IMR-90 (cell line): Measurements from ENCODE around the gene SPAG8. TPM values are rescaled to one million over a fixed set of nuclear protein-coding genes. Genes with fewer than 3 reads are reported as not detected.

Source experiments
- ATAC-seq: fragments of 200-7000 bp; cut with Tn5 transposase; 2 replicates; pipeline ENCODE4 v1.9.1; 2020; ENCODE audit warnings: low read depth, mild to moderate bottlenecking, moderate library complexity
- BruUV-seq: library from RNA; stranded (reverse); fragments of 400-500 nt; replicated peaks from 2 replicates; lab custom pipeline; 2021; lab: Mats Ljungman, UMichigan
- CTCF ChIA-PET: fragments of 300-600 bp; formaldehyde crosslinking; extraction: SDS; loops from one replicate; lab custom pipeline; 2021; ENCODE audit warnings: antibody characterized with exemption; lab: Yijun Ruan, JAX
- POLR2A ChIA-PET: fragments of 300-600 bp; sonication (Branson Sonifier 250); formaldehyde crosslinking; loops from one replicate; lab custom pipeline; 2022; ENCODE audit warnings: antibody characterized with exemption; ENCODE audit not compliant: unreplicated experiment; lab: Charles Lee
- DNase-seq: peaks from one replicate; pipeline ENCODE4 v3.0.0; 2013
- H2AFZ ChIP-seq: replicated peaks from 2 replicates; pipeline ENCODE3; 2013; ENCODE audit warnings: low read length, mild to moderate bottlenecking; ENCODE audit not compliant: poor library complexity
- H2AK5ac ChIP-seq: 2 replicates; pipeline ENCODE4 v1.6.1; 2013; ENCODE audit warnings: low read depth, low read length, inconsistent platforms
- H2AK9ac ChIP-seq: replicated peaks from 2 replicates; pipeline ENCODE3; 2013; ENCODE audit warnings: mild to moderate bottlenecking, low read depth, low read length, moderate library complexity; ENCODE audit not compliant: poor library complexity
- H2BK120ac ChIP-seq: 2 replicates; pipeline ENCODE4 v1.6.1; 2013; ENCODE audit warnings: low read depth, low read length, inconsistent platforms
- H2BK15ac ChIP-seq: 3 replicates; pipeline ENCODE4 v1.6.1; 2013; ENCODE audit warnings: low read depth, low read length, inconsistent platforms
- H2BK20ac ChIP-seq: 2 replicates; pipeline ENCODE4 v1.6.1; 2013; ENCODE audit warnings: low read depth, mild to moderate bottlenecking, inconsistent platforms, low read length, moderate library complexity
- H2BK5ac ChIP-seq: 2 replicates; pipeline ENCODE4 v1.6.1; 2013; ENCODE audit warnings: mild to moderate bottlenecking, low read depth, low read length, inconsistent platforms; ENCODE audit not compliant: poor library complexity, severe bottlenecking
- H3K14ac ChIP-seq: replicated peaks from 2 replicates; pipeline ENCODE4 v1.6.1; 2013; ENCODE audit warnings: low read depth, low read length, inconsistent platforms
- H3K18ac ChIP-seq: 2 replicates; pipeline ENCODE4 v1.6.1; 2013; ENCODE audit warnings: low read depth, low read length, control low read depth
- H3K23ac ChIP-seq: 2 replicates; pipeline ENCODE4 v1.6.1; 2013; ENCODE audit warnings: low read depth, low read length, inconsistent platforms
- H3K27ac ChIP-seq: 2 replicates; pipeline ENCODE4 v1.5.1; 2013; ENCODE audit warnings: mild to moderate bottlenecking, control low read depth, low read length; ENCODE audit not compliant: insufficient read depth
- H3K27me3 ChIP-seq: 2 replicates; pipeline ENCODE4 v1.6.1; 2013; ENCODE audit warnings: low read length; ENCODE audit not compliant: control insufficient read depth, insufficient read depth
- H3K36me3 ChIP-seq: 2 replicates; pipeline ENCODE4 v1.6.1; 2013; ENCODE audit warnings: low read length, mixed read lengths; ENCODE audit not compliant: control insufficient read depth, insufficient read depth
- H3K4ac ChIP-seq: 2 replicates; pipeline ENCODE4 v1.6.1; 2013; ENCODE audit warnings: low read depth, low read length, inconsistent platforms
- H3K4me1 ChIP-seq: 2 replicates; pipeline ENCODE4 v1.6.1; 2013; ENCODE audit warnings: low read length, mixed read lengths; ENCODE audit not compliant: control insufficient read depth, insufficient read depth
- H3K4me2 ChIP-seq: 2 replicates; pipeline ENCODE4 v1.6.1; 2013; ENCODE audit warnings: low read depth, mild to moderate bottlenecking, control low read depth, low read length, moderate library complexity
- H3K4me3 ChIP-seq: 2 replicates; pipeline ENCODE4 v1.5.1; 2013; ENCODE audit warnings: low read depth, mild to moderate bottlenecking, control low read depth, low read length, moderate library complexity; ENCODE audit not compliant: insufficient read depth
- H3K56ac ChIP-seq: 2 replicates; pipeline ENCODE4 v1.6.1; 2013; ENCODE audit warnings: low read length, inconsistent platforms; ENCODE audit not compliant: insufficient read depth; ENCODE audit errors: extremely low read depth
- H3K79me1 ChIP-seq, 2 experiments: 2 replicates each; pipeline ENCODE4 v1.6.1; 2013; ENCODE audit warnings: low read length in 2 of 2, inconsistent platforms in 1 of 2, low read depth in 1 of 2
- H3K9ac ChIP-seq: 2 replicates; pipeline ENCODE4 v1.6.1; 2013; ENCODE audit warnings: low read depth, low read length, control low read depth
- H3K9me1 ChIP-seq: 2 replicates; pipeline ENCODE4 v1.6.1; 2013; ENCODE audit warnings: low read length, inconsistent platforms; ENCODE audit not compliant: insufficient read depth
- H3K9me3 ChIP-seq: 2 replicates; pipeline ENCODE4 v1.6.1; 2013; ENCODE audit warnings: low read length; ENCODE audit not compliant: control insufficient read depth, insufficient read depth
- H4K20me1 ChIP-seq: 2 replicates; pipeline ENCODE4 v1.6.1; 2013; ENCODE audit warnings: low read length, inconsistent platforms; ENCODE audit not compliant: insufficient read depth
- H4K5ac ChIP-seq: 2 replicates; pipeline ENCODE4 v1.6.1; 2013; ENCODE audit warnings: mild to moderate bottlenecking, low read depth, low read length, control low read depth
- H4K8ac ChIP-seq, 2 experiments: 2 replicates each; pipeline ENCODE4 v1.6.1; 2013; ENCODE audit warnings: low read depth in 2 of 2, low read length in 2 of 2, control low read depth in 1 of 2, inconsistent platforms in 1 of 2
- H4K91ac ChIP-seq: 2 replicates; pipeline ENCODE4 v1.6.1; 2013; ENCODE audit warnings: low read depth, low read length, inconsistent platforms; ENCODE audit not compliant: insufficient read depth
- BHLHE40 ChIP-seq: fragments of 150-350 bp; IDR thresholded peaks from 2 replicates; pipeline ENCODE4 v1.6.1; 2016; ENCODE audit warnings: mild to moderate bottlenecking, low read depth, low read length
- CEBPB ChIP-seq: IDR thresholded peaks from 2 replicates; pipeline ENCODE4 v1.6.1; 2012; ENCODE audit warnings: low read depth, low read length, improper control_type of control experiment
- CHD1 ChIP-seq: IDR thresholded peaks from 2 replicates; pipeline ENCODE4 v1.6.1; 2012; ENCODE audit warnings: low read depth, low read length, improper control_type of control experiment
- FOS ChIP-seq: fragments of 150-350 bp; IDR thresholded peaks from 2 replicates; pipeline ENCODE4 v1.6.1; 2016; ENCODE audit warnings: low read depth, low read length
- MAFK ChIP-seq: IDR thresholded peaks from 2 replicates; pipeline ENCODE4 v1.6.1; 2012; ENCODE audit warnings: low read depth, low read length, improper control_type of control experiment
- MAZ ChIP-seq: IDR thresholded peaks from 2 replicates; pipeline ENCODE4 v1.6.1; 2012; ENCODE audit warnings: low read depth, mild to moderate bottlenecking, low read length, improper control_type of control experiment, moderate library complexity, borderline replicate concordance
- MXI1 ChIP-seq: IDR thresholded peaks from 2 replicates; pipeline ENCODE4 v1.6.1; 2012; ENCODE audit warnings: low read depth, mild to moderate bottlenecking, low read length, moderate library complexity, borderline replicate concordance
- NFE2L2 ChIP-seq: fragments of 150-350 bp; IDR thresholded peaks from 2 replicates; pipeline ENCODE4 v1.6.1; 2016; ENCODE audit warnings: low read depth, mild to moderate bottlenecking, low read length
- POLR2A ChIP-seq: IDR thresholded peaks from 2 replicates; pipeline ENCODE4 v1.6.1; 2012; ENCODE audit warnings: mild to moderate bottlenecking, low read depth, low read length
- RCOR1 ChIP-seq: IDR thresholded peaks from 2 replicates; pipeline ENCODE4 v1.6.1; 2012; ENCODE audit warnings: mild to moderate bottlenecking, low read length, improper control_type of control experiment; ENCODE audit not compliant: insufficient replicate concordance
- RFX5 ChIP-seq: IDR thresholded peaks from 2 replicates; pipeline ENCODE4 v1.8.0; 2012; ENCODE audit warnings: low read depth, mild to moderate bottlenecking, low read length, moderate library complexity
- SMC3 ChIP-seq: fragments of 150-350 bp; IDR thresholded peaks from 2 replicates; pipeline ENCODE4 v1.6.1; 2016; ENCODE audit warnings: low read depth, mild to moderate bottlenecking, antibody characterized with exemption, low read length, moderate library complexity
- WGBS, 2 experiments: methylation state at CpG; one replicate each; pipeline versions ENCODE4 v1.1.5 to v1.1.7; 2013; ENCODE audit warnings: missing lambda C conversion rate in 2 of 2; ENCODE audit not compliant: insufficient read length in 1 of 2; ENCODE audit errors: extremely low coverage in 2 of 2; 5-methylcytosine and 5-hydroxymethylcytosine counted together
- dilution Hi-C: fragments of 300-500 bp; cut with HindIII; formaldehyde crosslinking; loops from one replicate; pipeline ENCODE4 v1.14.3; 2018; ENCODE audit warnings: low sequenced_read_pairs; ENCODE audit not compliant: unreplicated experiment
- in situ Hi-C: fragments of 300-500 bp; cut with MboI; formaldehyde crosslinking; loops from 3 replicates; pipeline ENCODE4 v1.14.3; 2019; ENCODE audit warnings: low sequenced_read_pairs, inconsistent platforms, mixed read lengths
- intact Hi-C: fragments of 100-400 bp; cut with micrococcal nuclease; formaldehyde crosslinking; loops from 2 replicates; pipeline ENCODE4 v1.10.0; 2022
- polyA plus RNA-seq, 3 experiments: library from polyadenylated mRNA; depleted of rRNA; stranded (reverse); fragments of >200 nt; gene quantifications; 2 replicates each; pipeline ENCODE4 v1.2.3, GENCODE V29; 2012; ENCODE audit warnings: low replicate concordance in 1 of 3
- total RNA-seq: library from RNA; depleted of rRNA; stranded (reverse); fragments of >200 nt; gene quantifications from 2 replicates; pipeline ENCODE4 v1.2.3, GENCODE V29; 2012
- TF ChIP-seq, protein P1 (sequence below): conservative IDR thresholded peaks from 2 replicates; pipeline ENCODE4 v1.5.1; 2012; ENCODE audit warnings: mild to moderate bottlenecking, low read depth, low read length, improper control_type of control experiment
- TF ChIP-seq, protein P2 (sequence below): fragments of 150-350 bp; IDR thresholded peaks from 2 replicates; pipeline ENCODE4 v1.6.1; 2016; ENCODE audit warnings: low read depth, mild to moderate bottlenecking, low read length, moderate library complexity, borderline replicate concordance

SPAG8 gene
- total and polyA plus RNA-seq, 2 of the 4 experiments (the other 2 are of a cell fraction), result 0.72 to 0.84 TPM

- no TSS peak for BruUV-seq
- Histone ChIP-seq H4K5ac (no peak overlapping the region), H3K56ac (no peak overlapping the region), H2BK20ac (no peak overlapping the region), H4K91ac (no peak overlapping the region), H3K4ac (no peak overlapping the region), H3K4me1 (no peaks in the 10 kb centered on the region), H2BK15ac (no peak overlapping the region), H3K4me2 (no peak overlapping the region), H3K23ac (no peak overlapping the region), H3K4me3 (no peak overlapping the region), H3K9me1 (no peaks in the 10 kb centered on the region), H3K9ac (no peak overlapping the region), H2AFZ (no peak overlapping the region), H3K36me3 (peaks cover 3% of the 10 kb centered on the region; the same call in 1 of the 2 replicates), H2BK5ac (no peak overlapping the region), H3K79me1 (no peaks in the 10 kb centered on the region), H2AK9ac (peak overlapping the region; percentile 53), H3K27me3 (no peaks in the 10 kb centered on the region; the same call in 1 of the 2 replicates), H3K18ac (no peak overlapping the region), H3K14ac (no peak overlapping the region), H3K27ac (no peak overlapping the region), H3K9me3 (no peaks in the 10 kb centered on the region), H2BK120ac (no peak overlapping the region), H2AK5ac (no peak overlapping the region), H4K20me1 (no peaks in the 10 kb centered on the region), H4K8ac (no peak overlapping the region)
- ChIA-PET POLR2A (no interaction called here), CTCF (no interaction called here)
- WGBS, 2 experiments, result 84% methylated on average over 18 of the region's 25 CpGs; no CpG with 5 or more reads in 1 of the 2 experiments
- TF ChIP-seq CHD1, result no peak
- no peak for TF ChIP-seq MXI1
- TF ChIP-seq POLR2A, result no peak
- TF ChIP-seq RFX5, result no peak
- no peak for TF ChIP-seq FOS
- TF ChIP-seq, protein P1, sequence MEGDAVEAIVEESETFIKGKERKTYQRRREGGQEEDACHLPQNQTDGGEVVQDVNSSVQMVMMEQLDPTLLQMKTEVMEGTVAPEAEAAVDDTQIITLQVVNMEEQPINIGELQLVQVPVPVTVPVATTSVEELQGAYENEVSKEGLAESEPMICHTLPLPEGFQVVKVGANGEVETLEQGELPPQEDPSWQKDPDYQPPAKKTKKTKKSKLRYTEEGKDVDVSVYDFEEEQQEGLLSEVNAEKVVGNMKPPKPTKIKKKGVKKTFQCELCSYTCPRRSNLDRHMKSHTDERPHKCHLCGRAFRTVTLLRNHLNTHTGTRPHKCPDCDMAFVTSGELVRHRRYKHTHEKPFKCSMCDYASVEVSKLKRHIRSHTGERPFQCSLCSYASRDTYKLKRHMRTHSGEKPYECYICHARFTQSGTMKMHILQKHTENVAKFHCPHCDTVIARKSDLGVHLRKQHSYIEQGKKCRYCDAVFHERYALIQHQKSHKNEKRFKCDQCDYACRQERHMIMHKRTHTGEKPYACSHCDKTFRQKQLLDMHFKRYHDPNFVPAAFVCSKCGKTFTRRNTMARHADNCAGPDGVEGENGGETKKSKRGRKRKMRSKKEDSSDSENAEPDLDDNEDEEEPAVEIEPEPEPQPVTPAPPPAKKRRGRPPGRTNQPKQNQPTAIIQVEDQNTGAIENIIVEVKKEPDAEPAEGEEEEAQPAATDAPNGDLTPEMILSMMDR, result no peak
- no peak for TF ChIP-seq BHLHE40
- TF ChIP-seq MAZ, result no peak
- TF ChIP-seq, protein P2, sequence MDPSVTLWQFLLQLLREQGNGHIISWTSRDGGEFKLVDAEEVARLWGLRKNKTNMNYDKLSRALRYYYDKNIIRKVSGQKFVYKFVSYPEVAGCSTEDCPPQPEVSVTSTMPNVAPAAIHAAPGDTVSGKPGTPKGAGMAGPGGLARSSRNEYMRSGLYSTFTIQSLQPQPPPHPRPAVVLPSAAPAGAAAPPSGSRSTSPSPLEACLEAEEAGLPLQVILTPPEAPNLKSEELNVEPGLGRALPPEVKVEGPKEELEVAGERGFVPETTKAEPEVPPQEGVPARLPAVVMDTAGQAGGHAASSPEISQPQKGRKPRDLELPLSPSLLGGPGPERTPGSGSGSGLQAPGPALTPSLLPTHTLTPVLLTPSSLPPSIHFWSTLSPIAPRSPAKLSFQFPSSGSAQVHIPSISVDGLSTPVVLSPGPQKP, result no peak
- no peak for TF ChIP-seq SMC3
- no peak for TF ChIP-seq CEBPB
- TF ChIP-seq MAFK, result no peak
- TF ChIP-seq RCOR1, result no peak
- TF ChIP-seq NFE2L2, result no peak
- DNase-seq (no peak), ATAC-seq (no peak)
- in situ Hi-C loops (no loop called here), dilution Hi-C loops (no loop called here), intact Hi-C loops (no loop called here)
These were observed 41.1 kb upstream of the SPAG8 start for GRCh38 chr9:35852876-35853865.
